Calu3 (cell line): ENCODE data around the gene NKX6-1. TPM values are rescaled to one million over a fixed set of nuclear protein-coding genes. Genes with fewer than 3 reads are reported as not detected.

Source experiments
- BruUV-seq: library from RNA; stranded (reverse); fragments of 400-500 nt; replicated peaks from 2 replicates; lab custom pipeline; 2021; lab: Mats Ljungman, UMichigan
- CTCF ChIA-PET: fragments of 300-600 bp; sonication (Branson Sonifier 250); formaldehyde crosslinking; loops from one replicate; lab custom pipeline; 2022; ENCODE audit warnings: antibody characterized with exemption; lab: Charles Lee
- DNase-seq: peaks from one replicate; pipeline ENCODE4 v3.0.0; 2022
- H3K27ac Mint-ChIP-seq: one replicate; pipeline ENCODE4 v1.8.0; 2022; ENCODE audit warnings: mixed read lengths; ENCODE audit not compliant: unreplicated experiment
- H3K27me3 Mint-ChIP-seq: one replicate; pipeline ENCODE4 v1.8.0; 2022; ENCODE audit warnings: mixed read lengths; ENCODE audit not compliant: unreplicated experiment
- H3K36me3 Mint-ChIP-seq: one replicate; pipeline ENCODE4 v1.8.0; 2022; ENCODE audit warnings: mild to moderate bottlenecking, moderate library complexity, mixed read lengths; ENCODE audit not compliant: insufficient read depth, unreplicated experiment
- H3K4me1 Mint-ChIP-seq: one replicate; pipeline ENCODE4 v1.8.0; 2022; ENCODE audit warnings: mild to moderate bottlenecking, low read depth, mixed read lengths; ENCODE audit not compliant: unreplicated experiment
- H3K4me3 Mint-ChIP-seq: one replicate; pipeline ENCODE4 v1.8.0; 2022; ENCODE audit warnings: mild to moderate bottlenecking, low read depth, moderate library complexity, mixed read lengths; ENCODE audit not compliant: unreplicated experiment
- H3K9me3 Mint-ChIP-seq: one replicate; pipeline ENCODE4 v1.8.0; 2022; ENCODE audit warnings: low read depth, mixed read lengths; ENCODE audit not compliant: unreplicated experiment
- CTCF ChIP-seq: fragments of 200-600 bp; IDR thresholded peaks from one replicate; pipeline ENCODE4 v1.8.0; 2022; ENCODE audit warnings: antibody characterized with exemption; ENCODE audit not compliant: unreplicated experiment
- intact Hi-C: fragments of 100-400 bp; cut with micrococcal nuclease; formaldehyde crosslinking; loops from one replicate; pipeline ENCODE4 v1.10.0; 2022; ENCODE audit not compliant: unreplicated experiment
- total RNA-seq: library from RNA; stranded (reverse); gene quantifications from 2 replicates; pipeline ENCODE4 v1.2.3, GENCODE V29; 2022

Gene NKX6-1
- total RNA-seq, 1 experiment from 2014 or later = 1.8 TPM

- no peak for TF ChIP-seq CTCF
- intact Hi-C loops = no loop called here
- Mint-ChIP-seq H3K4me3 (no peak overlapping the region), H3K9me3 (no peaks in the 10 kb centered on the region), H3K27ac (no peak overlapping the region), H3K27me3 (no peaks in the 10 kb centered on the region), H3K4me1 (no peaks in the 10 kb centered on the region), H3K36me3 (peaks cover 20% of the 10 kb centered on the region)
- DNase-seq = no peak
- BruUV-seq = no TSS peak
- CTCF ChIA-PET = interaction anchor here (0.7 kb wide), 2 partner anchors 27 to 1809 kb away, joined by 3 to 4 read pairs; no protein-coding TSS in a partner anchor
These were observed 5.0 kb downstream of the NKX6-1 start for GRCh38 chr4:84494076-84494475.

GRCh38 chr4:84493092-84493850, 5.8 kb downstream of the NKX6-1 start:
- peaks cover 12% of the 10 kb centered on the region for H3K36me3 Mint-ChIP-seq
- H3K27ac Mint-ChIP-seq = no peak overlapping the region
- no peaks in the 10 kb centered on the region for H3K27me3 Mint-ChIP-seq
- H3K9me3 Mint-ChIP-seq = no peaks in the 10 kb centered on the region
- no TSS peak for BruUV-seq
- DNase-seq = no peak
- intact Hi-C loops = no loop called here
- no peaks in the 10 kb centered on the region for H3K4me1 Mint-ChIP-seq
- no peak for TF ChIP-seq CTCF
- H3K4me3 Mint-ChIP-seq = no peak overlapping the region
- CTCF ChIA-PET = no interaction called here

- Mint-ChIP-seq H3K4me1 (no peaks in the 10 kb centered on the region), H3K27ac (no peak overlapping the region), H3K36me3 (peaks cover 7% of the 10 kb centered on the region), H3K9me3 (no peaks in the 10 kb centered on the region), H3K4me3 (no peak overlapping the region), H3K27me3 (no peaks in the 10 kb centered on the region)
- intact Hi-C loops = no loop called here
- TF ChIP-seq CTCF = no peak
- CTCF ChIA-PET = no interaction called here
- BruUV-seq = no TSS peak
- DNase-seq = no peak
These were observed 6.4 kb downstream of the NKX6-1 start for GRCh38 chr4:84492737-84493091.

GRCh38 chr4:84492290-84492689, 6.8 kb downstream of the NKX6-1 start:
- intact Hi-C loops = no loop called here
- Mint-ChIP-seq H3K9me3 (no peaks in the 10 kb centered on the region), H3K27ac (no peak overlapping the region), H3K4me3 (no peak overlapping the region), H3K36me3 (peaks cover 3% of the 10 kb centered on the region), H3K27me3 (no peaks in the 10 kb centered on the region), H3K4me1 (no peaks in the 10 kb centered on the region)
- no peak for DNase-seq
- CTCF ChIA-PET = no interaction called here
- no TSS peak for BruUV-seq
- no peak for TF ChIP-seq CTCF
